ENCODE measurements around the gene STON2. TPM values are rescaled to one million over a fixed set of nuclear protein-coding genes. Genes with fewer than 3 reads are reported as not detected.
A peak's percentile ranks its signal among the peaks of the same experiment; 100 is the strongest.

STON2 gene
- total RNA-seq, 2 donors from 2014 or later: 12.7 to 23.8 TPM

DNA sequence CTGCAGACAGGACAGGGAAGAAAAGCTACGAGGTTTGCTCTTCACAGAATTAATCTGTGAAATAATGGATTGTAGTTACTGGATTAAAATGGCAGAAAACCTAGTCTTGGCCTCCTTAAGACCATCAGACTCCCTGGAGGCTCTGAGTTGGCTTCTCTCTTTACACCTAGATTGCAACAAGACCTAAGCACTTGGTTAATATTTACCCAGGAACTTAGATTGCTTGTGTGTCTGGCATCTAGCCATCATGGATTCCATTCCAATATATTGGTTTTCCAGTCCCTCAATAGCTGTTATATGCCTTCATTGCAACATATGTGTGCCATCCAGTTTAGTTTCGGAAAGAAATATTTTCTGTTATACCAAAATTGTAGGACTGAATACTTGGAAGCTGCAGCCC is 177.4 kb downstream of the STON2 start:
- H3K36me3 ChIP-seq: no peaks in the 10 kb centered on the region
- H3K4me3 ChIP-seq: no peak overlapping the region
- TF ChIP-seq POLR2A (IDR thresholded peaks at IDR 0.05): no peak
- TF ChIP-seq, protein P1, sequence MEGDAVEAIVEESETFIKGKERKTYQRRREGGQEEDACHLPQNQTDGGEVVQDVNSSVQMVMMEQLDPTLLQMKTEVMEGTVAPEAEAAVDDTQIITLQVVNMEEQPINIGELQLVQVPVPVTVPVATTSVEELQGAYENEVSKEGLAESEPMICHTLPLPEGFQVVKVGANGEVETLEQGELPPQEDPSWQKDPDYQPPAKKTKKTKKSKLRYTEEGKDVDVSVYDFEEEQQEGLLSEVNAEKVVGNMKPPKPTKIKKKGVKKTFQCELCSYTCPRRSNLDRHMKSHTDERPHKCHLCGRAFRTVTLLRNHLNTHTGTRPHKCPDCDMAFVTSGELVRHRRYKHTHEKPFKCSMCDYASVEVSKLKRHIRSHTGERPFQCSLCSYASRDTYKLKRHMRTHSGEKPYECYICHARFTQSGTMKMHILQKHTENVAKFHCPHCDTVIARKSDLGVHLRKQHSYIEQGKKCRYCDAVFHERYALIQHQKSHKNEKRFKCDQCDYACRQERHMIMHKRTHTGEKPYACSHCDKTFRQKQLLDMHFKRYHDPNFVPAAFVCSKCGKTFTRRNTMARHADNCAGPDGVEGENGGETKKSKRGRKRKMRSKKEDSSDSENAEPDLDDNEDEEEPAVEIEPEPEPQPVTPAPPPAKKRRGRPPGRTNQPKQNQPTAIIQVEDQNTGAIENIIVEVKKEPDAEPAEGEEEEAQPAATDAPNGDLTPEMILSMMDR (IDR thresholded peaks at IDR 0.05): no peak
- TF ChIP-seq POLR2AphosphoS5 (IDR thresholded peaks at IDR 0.05): no peak
- no peaks in the 10 kb centered on the region for H3K27me3 ChIP-seq (replicated peaks; ENCODE audit: insufficient read depth)
- H3K4me1 ChIP-seq (replicated peaks): no peaks in the 10 kb centered on the region
- intact Hi-C loops (cut with DNase I): no loop called here
- no peak for DNase-seq (ENCODE audit: low spot score)
- H3K9me3 ChIP-seq: no peaks in the 10 kb centered on the region
- H3K27ac ChIP-seq: no peak overlapping the region
- 93% methylated on average over 2 of the region's 2 CpGs for WGBS

DNA sequence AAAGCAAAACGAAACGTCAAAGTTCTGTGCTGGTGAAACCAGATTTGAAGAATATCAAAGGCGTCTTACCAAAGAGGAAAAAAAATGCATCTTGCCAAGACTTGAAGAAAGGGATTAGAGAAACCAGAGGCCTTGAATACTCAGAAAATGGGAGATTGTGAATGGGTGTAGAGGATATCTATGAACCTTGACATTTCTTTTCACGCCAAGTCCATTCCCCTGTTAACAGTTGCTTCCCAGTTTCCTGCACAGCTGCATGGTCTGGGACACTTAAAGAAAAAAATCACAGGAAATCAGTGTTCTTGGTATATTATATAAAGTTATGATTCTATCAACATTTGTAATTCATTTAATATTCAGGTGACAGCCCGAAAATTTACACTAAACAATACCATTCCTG is 178.0 kb downstream of the STON2 start:
- no peaks in the 10 kb centered on the region for H3K4me1 ChIP-seq (replicated peaks)
- WGBS: 75% methylated on average over 5 of the region's 5 CpGs
- TF ChIP-seq, protein P1 (IDR thresholded peaks at IDR 0.05): no peak
- no peak for TF ChIP-seq POLR2AphosphoS5 (IDR thresholded peaks at IDR 0.05)
- no peak for TF ChIP-seq POLR2A (IDR thresholded peaks at IDR 0.05)
- H3K27me3 ChIP-seq (replicated peaks; ENCODE audit: insufficient read depth): no peaks in the 10 kb centered on the region
- H3K9me3 ChIP-seq: no peaks in the 10 kb centered on the region
- DNase-seq (ENCODE audit: low spot score): no peak
- H3K4me3 ChIP-seq: no peak overlapping the region
- no peaks in the 10 kb centered on the region for H3K36me3 ChIP-seq
- peak overlapping the region in 1 of 2 donors; percentile 99 for H3K27ac ChIP-seq
- intact Hi-C loops (cut with DNase I): no loop called here

DNA sequence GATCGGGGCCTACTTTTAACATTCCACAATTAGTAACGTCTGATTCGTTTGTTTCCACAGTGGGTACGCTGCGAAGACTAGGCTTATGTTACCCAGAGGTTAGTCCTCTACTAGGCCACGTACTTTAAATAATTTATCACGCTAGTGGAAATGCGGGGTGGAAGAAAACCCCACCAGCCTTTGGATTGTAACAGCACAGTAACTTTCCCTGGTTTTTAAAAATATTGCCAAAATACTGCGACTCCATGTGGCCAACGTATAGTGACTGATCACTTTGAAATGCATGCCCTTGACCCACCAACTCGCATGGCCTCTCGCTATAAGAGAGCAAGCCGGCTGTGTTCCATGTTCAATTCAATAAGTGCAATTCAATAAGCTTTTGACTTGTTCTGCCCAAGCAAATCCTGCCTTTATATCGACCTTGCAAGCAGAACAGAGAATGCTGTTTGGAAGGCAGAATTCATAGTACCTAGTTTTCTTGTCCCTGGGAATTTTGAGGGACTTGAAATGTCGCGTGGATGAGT is 178.5 kb downstream of the STON2 start:
- WGBS: 27% methylated on average over 16 of the region's 16 CpGs

DNA sequence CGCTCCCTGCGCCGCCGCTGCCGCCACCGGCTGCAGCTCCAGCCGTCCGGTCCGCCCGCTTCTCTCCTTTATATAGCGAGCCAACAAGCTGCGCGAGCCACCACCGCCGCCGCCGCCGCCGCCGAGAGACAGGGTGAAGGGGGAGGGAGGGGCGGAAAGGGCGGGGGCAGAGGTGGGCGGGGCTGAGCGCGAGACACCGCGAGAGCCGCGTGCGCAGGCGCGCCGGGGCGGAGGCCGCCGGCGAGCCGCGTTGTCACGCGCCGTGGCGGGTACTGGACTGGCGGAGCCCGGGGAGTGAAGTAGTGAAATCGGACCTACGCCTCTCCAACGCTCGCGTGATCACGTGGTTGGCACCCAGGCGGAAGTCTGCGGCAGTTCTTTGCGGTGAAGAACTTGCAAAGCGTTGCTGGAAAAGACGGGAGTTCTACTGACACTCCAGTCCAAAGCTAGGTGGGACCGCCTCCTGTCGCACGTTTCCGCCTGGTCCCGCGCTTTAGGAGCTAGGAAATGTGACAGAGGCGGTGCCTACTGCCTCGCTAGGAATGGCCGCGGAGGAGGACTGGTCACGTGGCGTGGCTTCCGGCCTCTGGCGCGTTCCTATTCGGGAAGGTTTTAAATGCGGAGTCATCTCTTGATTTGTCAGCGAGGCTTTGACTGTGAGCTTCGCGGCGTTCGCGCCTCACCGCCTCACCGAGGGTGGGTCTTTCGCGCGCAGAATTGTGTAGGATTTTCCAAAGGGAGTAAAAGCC is 179.1 kb downstream of the STON2 start, which contains the start of gene GTF2A1:
Gene GTF2A1, minus strand, starts transcription at position 130 of the 749 bp plus-strand sequence. CDS start 441 bp downstream, outside the sequence.
- Histone ChIP-seq H3K36me3 (no peaks in the 10 kb centered on the region), H3K4me1 (replicated peaks) (no peaks in the 10 kb centered on the region), H3K27ac (peak within 1 kb of the TSS; percentile 98 to 99), H3K4me3 (peak within 1 kb of the TSS; percentile 69 to 73), H3K9me3 (no peaks in the 10 kb centered on the region), H3K27me3 (replicated peaks; ENCODE audit: insufficient read depth) (no peaks in the 10 kb centered on the region)
- TF ChIP-seq POLR2A (IDR thresholded peaks at IDR 0.05): peak; percentile 86
- TF ChIP-seq POLR2AphosphoS5 (IDR thresholded peaks at IDR 0.05): peak; percentile 91
- TF ChIP-seq, protein P1 (IDR thresholded peaks at IDR 0.05): no peak
- intact Hi-C loops (cut with DNase I): no loop called here
- WGBS: under 1% methylated on average over 58 of the region's 84 CpGs
- DNase-seq (ENCODE audit: low spot score): peak; percentile 94

More for the DNA sequence above, 178.5 kb downstream of the STON2 start:
- Histone ChIP-seq H3K9me3 (no peaks in the 10 kb centered on the region), H3K36me3 (no peaks in the 10 kb centered on the region), H3K27ac (peak overlapping the region; percentile 98 to 99), H3K4me3 (peak overlapping the region; percentile 69 to 73), H3K27me3 (replicated peaks; ENCODE audit: insufficient read depth) (no peaks in the 10 kb centered on the region), H3K4me1 (replicated peaks) (no peaks in the 10 kb centered on the region)
- DNase-seq (ENCODE audit: low spot score): peak; percentile 6
- TF ChIP-seq, protein P1 (IDR thresholded peaks at IDR 0.05): no peak
- TF ChIP-seq POLR2A (IDR thresholded peaks at IDR 0.05) (no peak), POLR2AphosphoS5 (IDR thresholded peaks at IDR 0.05) (no peak)
- intact Hi-C loops (cut with DNase I): no loop called here

DNA sequence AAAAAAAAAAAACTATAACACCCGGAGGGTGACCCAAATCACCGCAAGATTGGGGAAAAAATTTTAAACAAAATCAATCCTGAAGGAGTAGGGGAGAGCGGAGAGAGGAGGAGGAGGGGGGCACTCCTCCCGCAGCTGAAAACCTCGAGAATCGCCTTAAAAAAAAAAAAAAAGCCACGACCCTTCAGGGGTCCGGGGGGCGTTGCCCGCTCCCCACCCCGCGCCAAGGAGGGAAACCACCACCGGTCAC is 179.6 kb downstream of the STON2 start:
- intact Hi-C loops (cut with DNase I): no loop called here
- under 1% methylated on average over 13 of the region's 13 CpGs for WGBS
- Histone ChIP-seq H3K36me3 (no peaks in the 10 kb centered on the region), H3K9me3 (no peaks in the 10 kb centered on the region), H3K27me3 (replicated peaks; ENCODE audit: insufficient read depth) (no peaks in the 10 kb centered on the region), H3K4me3 (peak overlapping the region; percentile 69 to 73), H3K27ac (peak overlapping the region; percentile 98 to 99), H3K4me1 (replicated peaks) (no peaks in the 10 kb centered on the region)
- TF ChIP-seq POLR2AphosphoS5 (IDR thresholded peaks at IDR 0.05) (no peak), POLR2A (IDR thresholded peaks at IDR 0.05) (no peak)
- TF ChIP-seq, protein P1 (IDR thresholded peaks at IDR 0.05): no peak
- DNase-seq (ENCODE audit: low spot score): no peak

Measured in prostate gland (tissue), 2 donors.